Keratinocyte (primary cell): ENCODE data around the gene TTLL5. TPM values are rescaled to one million over a fixed set of nuclear protein-coding genes. Genes with fewer than 3 reads are reported as not detected.

Source experiments
- DNase-seq: peaks from one replicate; pipeline ENCODE4 v3.0.0-alpha.2; 2011; ENCODE audit warnings: low read depth, missing footprints, low spot score
- FAIRE-seq: peaks from 2 replicates; lab custom pipeline; 2011; peaks lifted over from hg19 to GRCh38; lab: Jason Lieb, UNC
- H2AFZ ChIP-seq: 2 replicates; pipeline ENCODE4 v1.6.0; 2012; ENCODE audit warnings: low read length, control low read depth, inconsistent platforms; ENCODE audit not compliant: control insufficient read depth
- H3K27ac ChIP-seq: 2 replicates; pipeline ENCODE4 v1.5.1; 2011; ENCODE audit warnings: low read length; ENCODE audit not compliant: control insufficient read depth, insufficient read depth
- H3K27me3 ChIP-seq: 3 replicates; pipeline ENCODE4 v1.6.0; 2011; ENCODE audit warnings: low read length; ENCODE audit not compliant: control insufficient read depth, insufficient read depth; ENCODE audit errors: extremely low read depth
- H3K36me3 ChIP-seq, 2 experiments: 2 replicates in 1 of 2; 3 replicates in 1 of 2; pipeline ENCODE4 v1.5.1; 2011; ENCODE audit warnings: low read length in 2 of 2, mild to moderate bottlenecking in 1 of 2; ENCODE audit not compliant: control insufficient read depth in 2 of 2, insufficient read depth in 2 of 2; ENCODE audit errors: extremely low read depth in 1 of 2
- H3K4me1 ChIP-seq: 3 replicates; pipeline ENCODE4 v1.5.1; 2011; ENCODE audit warnings: low read length; ENCODE audit not compliant: control insufficient read depth, insufficient read depth; ENCODE audit errors: extremely low read depth
- H3K4me2 ChIP-seq: 3 replicates; pipeline ENCODE4 v1.6.0; 2011; ENCODE audit warnings: low read depth, low read length; ENCODE audit not compliant: control insufficient read depth, insufficient read depth; ENCODE audit errors: extremely low read depth
- H3K4me3 ChIP-seq, 3 experiments: fragments of 200-600 bp in 1 of 3; sonication (generic) in 1 of 3; 2 replicates in 2 of 3; 3 replicates in 1 of 3; pipeline ENCODE4 v1.5.1; 2011 to 2016; ENCODE audit warnings: low read length in 3 of 3, mild to moderate bottlenecking in 3 of 3, control low read depth in 2 of 3, inconsistent platforms in 1 of 3, low read depth in 1 of 3, mixed read lengths in 1 of 3, mixed run types in 1 of 3, moderate library complexity in 1 of 3; ENCODE audit not compliant: control insufficient read depth in 2 of 3, insufficient read depth in 2 of 3; ENCODE audit errors: extremely low read depth in 1 of 3
- H3K79me2 ChIP-seq: 2 replicates; pipeline ENCODE4 v1.6.0; 2012; ENCODE audit warnings: low read length; ENCODE audit not compliant: control insufficient read depth, insufficient read depth
- H3K9ac ChIP-seq: 3 replicates; pipeline ENCODE4 v1.6.0; 2011; ENCODE audit warnings: low read length; ENCODE audit not compliant: control insufficient read depth, insufficient read depth; ENCODE audit errors: extremely low read depth
- H3K9me1 ChIP-seq: 3 replicates; pipeline ENCODE4 v1.6.0; 2011; ENCODE audit warnings: low read length; ENCODE audit not compliant: control insufficient read depth, insufficient read depth; ENCODE audit errors: extremely low read depth
- H3K9me3 ChIP-seq: 2 replicates; pipeline ENCODE4 v1.5.1; 2012; ENCODE audit warnings: low read depth, low read length; ENCODE audit not compliant: control insufficient read depth
- H4K20me1 ChIP-seq: 3 replicates; pipeline ENCODE4 v1.6.0; 2011; ENCODE audit warnings: low read length; ENCODE audit not compliant: control insufficient read depth, insufficient read depth; ENCODE audit errors: extremely low read depth
- EZH2 ChIP-seq: IDR thresholded peaks from one replicate; pipeline ENCODE4 v1.6.1; 2012; ENCODE audit warnings: inconsistent platforms, mild to moderate bottlenecking, low read length, moderate library complexity
- dilution Hi-C: fragments of 300-500 bp; cut with MboI; formaldehyde crosslinking; loops from one replicate; pipeline ENCODE4 v1.7.0; 2020; ENCODE audit warnings: low sequenced_read_pairs; ENCODE audit not compliant: extremely low pct_ligation_motif_present
- polyA plus RNA-seq, 5 experiments: library from polyadenylated mRNA; depleted of rRNA in 3 of 5; stranded (reverse) in 3 of 5; stranded (forward) in 1 of 5; unstranded in 1 of 5; fragments of >200 nt; gene quantifications; 1 replicate in 1 of 5; 2 replicates in 3 of 5; 3 replicates in 1 of 5; pipeline versions ENCODE4 v1.2.1 to v1.2.3, GENCODE V29; 2011 to 2012; ENCODE audit warnings: missing spikeins in 2 of 5, low read depth in 1 of 5, low replicate concordance in 1 of 5
- TF ChIP-seq, protein P1 (sequence below), 3 experiments: IDR thresholded peaks in 1 of 3; conservative IDR thresholded peaks in 1 of 3; optimal IDR thresholded peaks in 1 of 3; 2 replicates in 2 of 3; 3 replicates in 1 of 3; pipeline versions ENCODE3 to v1.5.1; 2011; ENCODE audit warnings: low read length in 3 of 3, mild to moderate bottlenecking in 3 of 3, moderate library complexity in 2 of 3, control low read depth in 1 of 3, inconsistent platforms in 1 of 3; ENCODE audit not compliant: insufficient read depth in 2 of 3; ENCODE audit errors: extremely low read depth in 1 of 3

Gene TTLL5
- polyA plus RNA-seq, 1 donor (not counting 4 experiments of a cell fraction or from before 2014, with no cell fraction given), result 20.7 TPM

DNA sequence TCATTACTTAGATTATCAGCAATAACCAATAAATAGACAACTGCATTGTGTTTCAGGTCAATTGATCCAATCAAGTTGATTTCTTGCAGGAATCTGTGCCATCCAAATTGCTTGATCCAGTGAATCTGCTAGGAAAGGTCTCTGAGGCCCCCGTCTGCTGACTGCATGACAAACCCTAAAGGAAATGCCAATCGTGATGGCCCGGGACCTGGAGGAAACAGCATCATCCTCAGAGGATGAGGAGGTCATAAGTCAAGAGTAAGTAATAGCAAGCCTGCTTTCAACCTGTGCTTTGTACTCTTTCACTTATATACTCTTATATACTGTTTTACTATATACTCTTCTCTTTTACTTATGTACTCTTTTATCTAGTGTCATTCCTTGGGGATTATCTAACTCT is 1.9 kb downstream of the TTLL5 start:
- Histone ChIP-seq H3K9me3 (no peaks in the 10 kb centered on the region), H3K79me2 (peaks cover 34% of the 10 kb centered on the region), H3K27me3 (no peaks in the 10 kb centered on the region), H2AFZ (no peak overlapping the region), H3K9me1 (no peaks in the 10 kb centered on the region), H3K36me3 (peaks cover 0 to 7% of the 10 kb centered on the region in 2 experiments), H4K20me1 (no peaks in the 10 kb centered on the region), H3K9ac (no peak overlapping the region), H3K4me1 (peaks cover 14% of the 10 kb centered on the region), H3K27ac (no peak overlapping the region), H3K4me2 (no peak overlapping the region), H3K4me3 (no peak overlapping the region)
- dilution Hi-C loops, result no loop called here
- DNase-seq, result no peak
- TF ChIP-seq, protein P1, sequence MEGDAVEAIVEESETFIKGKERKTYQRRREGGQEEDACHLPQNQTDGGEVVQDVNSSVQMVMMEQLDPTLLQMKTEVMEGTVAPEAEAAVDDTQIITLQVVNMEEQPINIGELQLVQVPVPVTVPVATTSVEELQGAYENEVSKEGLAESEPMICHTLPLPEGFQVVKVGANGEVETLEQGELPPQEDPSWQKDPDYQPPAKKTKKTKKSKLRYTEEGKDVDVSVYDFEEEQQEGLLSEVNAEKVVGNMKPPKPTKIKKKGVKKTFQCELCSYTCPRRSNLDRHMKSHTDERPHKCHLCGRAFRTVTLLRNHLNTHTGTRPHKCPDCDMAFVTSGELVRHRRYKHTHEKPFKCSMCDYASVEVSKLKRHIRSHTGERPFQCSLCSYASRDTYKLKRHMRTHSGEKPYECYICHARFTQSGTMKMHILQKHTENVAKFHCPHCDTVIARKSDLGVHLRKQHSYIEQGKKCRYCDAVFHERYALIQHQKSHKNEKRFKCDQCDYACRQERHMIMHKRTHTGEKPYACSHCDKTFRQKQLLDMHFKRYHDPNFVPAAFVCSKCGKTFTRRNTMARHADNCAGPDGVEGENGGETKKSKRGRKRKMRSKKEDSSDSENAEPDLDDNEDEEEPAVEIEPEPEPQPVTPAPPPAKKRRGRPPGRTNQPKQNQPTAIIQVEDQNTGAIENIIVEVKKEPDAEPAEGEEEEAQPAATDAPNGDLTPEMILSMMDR (optimal IDR thresholded peaks at IDR 0.05 in 1 of 3, IDR thresholded peaks at IDR 0.05 in 1 of 3, conservative IDR thresholded peaks at IDR 0.05 in 1 of 3; ENCODE audit: extremely low read depth in 1 of 3, insufficient read depth in 2 of 3, low read length in 3 of 3), result no peak
- no peak for TF ChIP-seq EZH2
- no peak for FAIRE-seq

DNA sequence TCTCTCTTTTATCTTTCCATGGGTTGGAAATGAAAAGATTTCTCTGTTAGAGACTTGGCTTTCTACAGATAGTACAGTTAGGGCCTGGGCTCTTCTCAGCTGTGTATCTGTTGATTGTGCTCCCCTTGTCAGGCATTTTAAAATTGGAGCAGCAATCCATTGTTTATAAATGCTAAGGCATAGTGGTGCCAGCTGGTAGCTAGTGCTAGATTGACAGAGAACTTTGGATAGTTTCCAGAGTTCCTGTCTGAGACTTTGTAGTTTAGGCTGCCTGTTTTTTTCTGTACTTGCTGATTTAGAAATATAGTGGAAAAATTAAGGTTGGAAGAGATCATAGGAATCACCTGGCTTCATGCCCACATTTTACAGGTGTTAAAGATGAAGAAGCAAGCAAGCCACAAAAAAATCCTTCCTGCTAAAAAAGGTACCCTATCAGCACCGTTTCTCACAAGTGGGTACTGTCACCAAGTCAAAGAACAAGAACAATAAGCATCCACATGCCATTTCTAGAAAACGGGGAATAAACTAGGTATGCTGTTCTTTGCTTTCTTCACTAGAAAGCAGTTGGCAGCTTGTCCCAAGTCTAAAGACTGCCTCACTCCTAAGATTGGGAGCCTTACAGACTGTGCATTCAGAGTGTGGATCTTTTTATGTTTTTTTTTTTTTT is 6.2 kb downstream of the TTLL5 start:
- DNase-seq (no peak), FAIRE-seq (no peak)
- no peak for TF ChIP-seq EZH2
- TF ChIP-seq, protein P1 (optimal IDR thresholded peaks at IDR 0.05 in 1 of 3, IDR thresholded peaks at IDR 0.05 in 1 of 3, conservative IDR thresholded peaks at IDR 0.05 in 1 of 3; ENCODE audit: extremely low read depth in 1 of 3, insufficient read depth in 2 of 3, low read length in 3 of 3), result no peak
- Histone ChIP-seq H3K9me3 (no peaks in the 10 kb centered on the region), H3K4me1 (peaks cover 4% of the 10 kb centered on the region), H3K9ac (no peak overlapping the region), H3K4me2 (no peak overlapping the region), H3K36me3 (peaks cover 0 to 11% of the 10 kb centered on the region in 2 experiments), H3K27ac (no peak overlapping the region), H2AFZ (no peak overlapping the region), H3K9me1 (no peaks in the 10 kb centered on the region), H3K27me3 (no peaks in the 10 kb centered on the region), H3K79me2 (peaks cover 11% of the 10 kb centered on the region), H3K4me3 (no peak overlapping the region), H4K20me1 (no peaks in the 10 kb centered on the region)
- dilution Hi-C loops, result no loop called here
